Endothelial cell of umbilical vein (primary cell): ENCODE data around the gene DDX10. TPM values are rescaled to one million over a fixed set of nuclear protein-coding genes. Genes with fewer than 3 reads are reported as not detected.

ENCODE experiments used
- BruUV-seq: library from RNA; stranded (reverse); fragments of 400-500 nt; replicated peaks from 2 replicates; lab custom pipeline; 2021; lab: Mats Ljungman, UMichigan
- CTCF ChIA-PET: fragments of 300-600, 350-600 bp; sonication (Branson Sonifier 250); formaldehyde crosslinking; loops from one replicate; lab custom pipeline; 2021; ENCODE audit warnings: antibody characterized with exemption, inconsistent platforms; lab: Charles Lee
- POLR2A ChIA-PET: fragments of 300-600, 350-600 bp; sonication (Branson Sonifier 250); formaldehyde crosslinking; loops from one replicate; lab custom pipeline; 2021; ENCODE audit warnings: antibody characterized with exemption, inconsistent platforms; lab: Charles Lee
- DNase-seq: peaks from one replicate; pipeline ENCODE4 v3.0.0-alpha.2; 2011; ENCODE audit warnings: low read depth, low spot score
- FAIRE-seq: peaks from 2 replicates; lab custom pipeline; 2011; peaks lifted over from hg19 to GRCh38; lab: Jason Lieb, UNC
- H2AFZ ChIP-seq: 2 replicates; pipeline ENCODE4 v1.6.0; 2012; ENCODE audit warnings: low read depth, low read length, control low read depth, inconsistent platforms
- H3K27ac ChIP-seq: 2 replicates; pipeline ENCODE4 v1.5.1; 2011; ENCODE audit warnings: low read depth, mild to moderate bottlenecking, control low read depth, low read length, moderate library complexity; ENCODE audit not compliant: insufficient read depth
- H3K27me3 ChIP-seq, 2 experiments: 2 replicates each; pipeline versions ENCODE4 v1.6.0 to v1.6.1; 2011; ENCODE audit warnings: low read length in 2 of 2, mixed read lengths in 1 of 2; ENCODE audit not compliant: control insufficient read depth in 2 of 2, insufficient read depth in 2 of 2
- H3K36me3 ChIP-seq, 2 experiments: 2 replicates in 1 of 2; 3 replicates in 1 of 2; pipeline ENCODE4 v1.5.1; 2011; ENCODE audit warnings: low read length in 2 of 2, mild to moderate bottlenecking in 1 of 2, moderate library complexity in 1 of 2; ENCODE audit not compliant: control insufficient read depth in 2 of 2, insufficient read depth in 2 of 2; ENCODE audit errors: extremely low read depth in 1 of 2
- H3K4me1 ChIP-seq: 3 replicates; pipeline ENCODE4 v1.5.1; 2011; ENCODE audit warnings: mild to moderate bottlenecking, low read length; ENCODE audit not compliant: control insufficient read depth, insufficient read depth; ENCODE audit errors: extremely low read depth
- H3K4me2 ChIP-seq: 2 replicates; pipeline ENCODE4 v1.6.1; 2011; ENCODE audit warnings: low read length, control low read depth, mixed read lengths; ENCODE audit not compliant: insufficient read depth
- H3K4me3 ChIP-seq, 3 experiments: fragments of 200-600 bp in 1 of 3; sonication (generic), shearing (Covaris generic) in 1 of 3; replicated peaks in 1 of 3; 2 replicates each; pipeline ENCODE4 v1.5.1; 2011 to 2016; ENCODE audit warnings: control low read depth in 3 of 3, low read length in 3 of 3, mild to moderate bottlenecking in 2 of 3, inconsistent platforms in 1 of 3, low read depth in 1 of 3, moderate library complexity in 1 of 3; ENCODE audit not compliant: insufficient read depth in 1 of 3
- H3K79me2 ChIP-seq: 2 replicates; pipeline ENCODE4 v1.6.0; 2012; ENCODE audit warnings: low read length, inconsistent platforms; ENCODE audit not compliant: control insufficient read depth, insufficient read depth
- H3K9ac ChIP-seq: replicated peaks from 2 replicates; pipeline ENCODE3; 2011; ENCODE audit warnings: low read length, control low read depth; ENCODE audit not compliant: insufficient read depth; ENCODE audit errors: extremely low read depth
- H3K9me1 ChIP-seq: replicated peaks from 3 replicates; pipeline ENCODE4 v1.6.0; 2011; ENCODE audit warnings: mild to moderate bottlenecking, low read length; ENCODE audit not compliant: control insufficient read depth, insufficient read depth; ENCODE audit errors: extremely low read depth
- H3K9me3 ChIP-seq: replicated peaks from 2 replicates; pipeline ENCODE4 v1.5.1; 2012; ENCODE audit warnings: low read length, inconsistent platforms; ENCODE audit not compliant: control insufficient read depth, insufficient read depth
- H4K20me1 ChIP-seq: replicated peaks from 2 replicates; pipeline ENCODE3; 2011; ENCODE audit warnings: mild to moderate bottlenecking, low read length; ENCODE audit not compliant: control insufficient read depth, insufficient read depth; ENCODE audit errors: extremely low read depth
- EZH2 ChIP-seq: IDR thresholded peaks from 2 replicates; pipeline ENCODE4 v1.6.1; 2012; ENCODE audit warnings: borderline replicate concordance, low read depth, mild to moderate bottlenecking, moderate library complexity, low read length, inconsistent platforms; ENCODE audit not compliant: severe bottlenecking
- FOS ChIP-seq: IDR thresholded peaks from 2 replicates; pipeline ENCODE4 v1.6.1; 2011; ENCODE audit warnings: mild to moderate bottlenecking, low read length, moderate library complexity, borderline replicate concordance; ENCODE audit not compliant: insufficient read depth
- GATA2 ChIP-seq: IDR thresholded peaks from 2 replicates; pipeline ENCODE4 v1.7.0; 2011; ENCODE audit warnings: low read depth, mild to moderate bottlenecking, moderate library complexity, mixed read lengths, low read length; ENCODE audit not compliant: insufficient read length, insufficient read depth
- JUN ChIP-seq: IDR thresholded peaks from 2 replicates; pipeline ENCODE4 v1.6.1; 2011; ENCODE audit warnings: borderline replicate concordance, low read depth; ENCODE audit not compliant: insufficient read length, insufficient read depth
- MAX ChIP-seq: IDR thresholded peaks from 2 replicates; pipeline ENCODE4 v1.6.1; 2011; ENCODE audit not compliant: insufficient read depth, insufficient read length
- MYC ChIP-seq: IDR thresholded peaks from one replicate; pipeline ENCODE4 v1.6.1; 2011; ENCODE audit warnings: mild to moderate bottlenecking, low read depth, low read length
- POLR2A ChIP-seq: IDR thresholded peaks from 2 replicates; pipeline ENCODE4 v1.6.1; 2012; ENCODE audit warnings: low read depth, mild to moderate bottlenecking, control low read depth, low read length
- POLR2AphosphoS5 ChIP-seq: IDR thresholded peaks from 2 replicates; pipeline ENCODE4 v1.6.1; 2012; ENCODE audit warnings: low read depth, mild to moderate bottlenecking, control low read depth, low read length, moderate library complexity; ENCODE audit not compliant: insufficient read depth
- dilution Hi-C: fragments of 300-500 bp; cut with MboI; formaldehyde crosslinking; loops from one replicate; pipeline ENCODE4 v1.15.0; 2019; ENCODE audit warnings: low sequenced_read_pairs; ENCODE audit not compliant: extremely low pct_ligation_motif_present
- intact Hi-C: fragments of 100-400 bp; cut with micrococcal nuclease; formaldehyde crosslinking; loops from one replicate; pipeline ENCODE4 v1.10.0; 2022
- polyA plus RNA-seq, 4 experiments: library from polyadenylated mRNA; depleted of rRNA in 3 of 4; stranded (reverse) in 3 of 4; unstranded in 1 of 4; fragments of >200 nt; gene quantifications; 2 replicates each; pipeline versions ENCODE4 v1.2.1 to v1.2.3, GENCODE V29; 2011 to 2012; ENCODE audit warnings: missing spikeins in 1 of 4
- total RNA-seq: library from RNA; stranded (reverse); gene quantifications from 2 replicates; pipeline ENCODE4 v1.2.3, GENCODE V29; 2021
- TF ChIP-seq, protein P1 (sequence below), 2 donors: IDR thresholded peaks; 1 replicate in 1 of 2; 2 replicates in 1 of 2; pipeline ENCODE4 v1.5.1; 2011; ENCODE audit warnings: low read length in 2 of 2, mild to moderate bottlenecking in 2 of 2, moderate library complexity in 2 of 2, control low read depth in 1 of 2, inconsistent platforms in 1 of 2, low read depth in 1 of 2; ENCODE audit not compliant: insufficient read depth in 1 of 2; ENCODE audit errors: extremely low read depth in 1 of 2

DDX10 gene
- total and polyA plus RNA-seq, 2 donors (not counting 3 experiments of a cell fraction or from before 2014, with no cell fraction given), result 29.8 to 35.2 TPM

- intact Hi-C loops (loop anchor here (10.0 kb wide), 1 partner anchor 1890 kb away; no protein-coding TSS in a partner anchor), dilution Hi-C loops (no loop called here)
- TF ChIP-seq, protein P1, sequence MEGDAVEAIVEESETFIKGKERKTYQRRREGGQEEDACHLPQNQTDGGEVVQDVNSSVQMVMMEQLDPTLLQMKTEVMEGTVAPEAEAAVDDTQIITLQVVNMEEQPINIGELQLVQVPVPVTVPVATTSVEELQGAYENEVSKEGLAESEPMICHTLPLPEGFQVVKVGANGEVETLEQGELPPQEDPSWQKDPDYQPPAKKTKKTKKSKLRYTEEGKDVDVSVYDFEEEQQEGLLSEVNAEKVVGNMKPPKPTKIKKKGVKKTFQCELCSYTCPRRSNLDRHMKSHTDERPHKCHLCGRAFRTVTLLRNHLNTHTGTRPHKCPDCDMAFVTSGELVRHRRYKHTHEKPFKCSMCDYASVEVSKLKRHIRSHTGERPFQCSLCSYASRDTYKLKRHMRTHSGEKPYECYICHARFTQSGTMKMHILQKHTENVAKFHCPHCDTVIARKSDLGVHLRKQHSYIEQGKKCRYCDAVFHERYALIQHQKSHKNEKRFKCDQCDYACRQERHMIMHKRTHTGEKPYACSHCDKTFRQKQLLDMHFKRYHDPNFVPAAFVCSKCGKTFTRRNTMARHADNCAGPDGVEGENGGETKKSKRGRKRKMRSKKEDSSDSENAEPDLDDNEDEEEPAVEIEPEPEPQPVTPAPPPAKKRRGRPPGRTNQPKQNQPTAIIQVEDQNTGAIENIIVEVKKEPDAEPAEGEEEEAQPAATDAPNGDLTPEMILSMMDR (IDR thresholded peaks at IDR 0.05; ENCODE audit: extremely low read depth in 1 of 2, insufficient read depth in 1 of 2, low read depth in 1 of 2, low read length in 2 of 2), result no peak
- TF ChIP-seq MYC (no peak), POLR2A (no peak), JUN (no peak), EZH2 (no peak), MAX (no peak), FOS (no peak), POLR2AphosphoS5 (no peak), GATA2 (no peak)
- Histone ChIP-seq H3K9ac (no peak overlapping the region), H3K27ac (no peak overlapping the region), H3K4me2 (no peak overlapping the region), H3K79me2 (no peaks in the 10 kb centered on the region), H2AFZ (no peak overlapping the region), H3K9me1 (no peaks in the 10 kb centered on the region), H3K9me3 (no peaks in the 10 kb centered on the region), H3K4me1 (peaks cover 3% of the 10 kb centered on the region), H4K20me1 (no peaks in the 10 kb centered on the region), H3K4me3 (no peak overlapping the region), H3K36me3 (no peaks in the 10 kb centered on the region), H3K27me3 (no peaks in the 10 kb centered on the region)
- POLR2A ChIA-PET, result no interaction called here
- BruUV-seq, result no TSS peak
- DNase-seq (no peak), FAIRE-seq (no peak)
- CTCF ChIA-PET, result interaction anchor here (1.3 kb wide), 1 partner anchor 10 kb away, joined by 3 read pairs; no protein-coding TSS in a partner anchor
Measured at GRCh38 chr11:108944471-108945178, 279.8 kb downstream of the DDX10 start.
